GM13976 (cell line): ENCODE measurements around the gene OBP2A.
"Not testable (repeated sequence)": the region's sequence is repeated elsewhere in the genome, so short reads cannot be mapped to it uniquely, and the experiment has no call there.

Experiments used
- DNase-seq: peaks from one replicate; pipeline ENCODE4 v3.0.0; 2012; ENCODE audit warnings: low spot score
- in situ Hi-C: fragments of 300-500 bp; cut with MboI; formaldehyde crosslinking; loops from one replicate; pipeline ENCODE4 v1.12.0; 2022; ENCODE audit warnings: low sequenced_read_pairs, mixed read lengths, inconsistent platforms; ENCODE audit not compliant: unreplicated experiment
- TF ChIP-seq, protein P1 (sequence below): IDR thresholded peaks from 2 replicates; pipeline ENCODE4 v1.5.1; 2012; ENCODE audit warnings: borderline replicate concordance, mild to moderate bottlenecking; ENCODE audit not compliant: insufficient read depth; ENCODE audit errors: extremely low read depth, missing control alignments, control extremely low read depth

Gene OBP2A

DNA sequence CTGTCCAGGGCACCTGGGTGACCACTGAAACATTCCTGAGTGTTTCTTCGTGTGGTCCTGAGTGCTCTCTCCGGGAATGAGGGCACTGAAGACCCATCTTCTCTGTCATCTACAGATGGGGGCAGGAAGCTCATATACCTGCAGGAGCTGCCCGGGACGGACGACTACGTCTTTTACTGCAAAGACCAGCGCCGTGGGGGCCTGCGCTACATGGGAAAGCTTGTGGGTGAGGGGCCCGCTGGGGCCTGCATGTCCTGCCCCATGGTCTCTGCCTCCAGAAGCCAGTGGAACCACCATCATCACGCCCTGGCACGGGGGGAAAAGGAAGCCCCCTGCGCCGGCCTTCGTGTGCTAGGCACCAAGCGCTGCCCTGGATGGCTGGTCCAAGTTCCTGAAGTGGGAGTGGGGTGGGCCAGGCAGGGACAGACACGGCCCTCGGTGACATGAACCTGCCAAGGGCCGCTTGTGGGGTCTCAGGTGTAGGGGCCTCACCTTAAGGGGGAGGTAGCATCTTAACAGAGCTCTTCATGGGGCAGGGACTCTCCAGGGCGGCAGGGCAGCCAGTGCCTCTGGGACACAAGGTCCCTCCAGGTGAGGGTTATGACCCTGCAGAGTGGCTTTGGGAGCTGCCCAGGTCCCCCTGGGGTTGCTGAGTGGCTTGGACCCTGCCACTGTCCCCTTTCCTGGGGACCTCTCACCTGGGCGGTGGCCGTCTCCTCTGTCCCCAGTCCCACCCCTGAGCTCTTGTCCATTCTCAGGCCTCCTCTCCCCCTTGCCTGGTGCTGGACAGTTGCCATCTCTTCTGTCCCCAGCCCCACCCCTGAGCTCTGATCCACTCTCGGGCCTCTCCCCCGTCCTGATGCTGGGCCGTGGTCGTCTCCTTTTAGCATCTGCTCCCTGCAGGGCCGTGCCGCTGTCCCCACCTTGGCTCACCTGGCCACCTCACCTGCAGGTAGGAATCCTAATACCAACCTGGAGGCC, 2.1 kb downstream of the OBP2A start:
- DNase-seq: no peak
- in situ Hi-C loops: no loop called here
- TF ChIP-seq, protein P1, sequence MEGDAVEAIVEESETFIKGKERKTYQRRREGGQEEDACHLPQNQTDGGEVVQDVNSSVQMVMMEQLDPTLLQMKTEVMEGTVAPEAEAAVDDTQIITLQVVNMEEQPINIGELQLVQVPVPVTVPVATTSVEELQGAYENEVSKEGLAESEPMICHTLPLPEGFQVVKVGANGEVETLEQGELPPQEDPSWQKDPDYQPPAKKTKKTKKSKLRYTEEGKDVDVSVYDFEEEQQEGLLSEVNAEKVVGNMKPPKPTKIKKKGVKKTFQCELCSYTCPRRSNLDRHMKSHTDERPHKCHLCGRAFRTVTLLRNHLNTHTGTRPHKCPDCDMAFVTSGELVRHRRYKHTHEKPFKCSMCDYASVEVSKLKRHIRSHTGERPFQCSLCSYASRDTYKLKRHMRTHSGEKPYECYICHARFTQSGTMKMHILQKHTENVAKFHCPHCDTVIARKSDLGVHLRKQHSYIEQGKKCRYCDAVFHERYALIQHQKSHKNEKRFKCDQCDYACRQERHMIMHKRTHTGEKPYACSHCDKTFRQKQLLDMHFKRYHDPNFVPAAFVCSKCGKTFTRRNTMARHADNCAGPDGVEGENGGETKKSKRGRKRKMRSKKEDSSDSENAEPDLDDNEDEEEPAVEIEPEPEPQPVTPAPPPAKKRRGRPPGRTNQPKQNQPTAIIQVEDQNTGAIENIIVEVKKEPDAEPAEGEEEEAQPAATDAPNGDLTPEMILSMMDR: no peak

DNA sequence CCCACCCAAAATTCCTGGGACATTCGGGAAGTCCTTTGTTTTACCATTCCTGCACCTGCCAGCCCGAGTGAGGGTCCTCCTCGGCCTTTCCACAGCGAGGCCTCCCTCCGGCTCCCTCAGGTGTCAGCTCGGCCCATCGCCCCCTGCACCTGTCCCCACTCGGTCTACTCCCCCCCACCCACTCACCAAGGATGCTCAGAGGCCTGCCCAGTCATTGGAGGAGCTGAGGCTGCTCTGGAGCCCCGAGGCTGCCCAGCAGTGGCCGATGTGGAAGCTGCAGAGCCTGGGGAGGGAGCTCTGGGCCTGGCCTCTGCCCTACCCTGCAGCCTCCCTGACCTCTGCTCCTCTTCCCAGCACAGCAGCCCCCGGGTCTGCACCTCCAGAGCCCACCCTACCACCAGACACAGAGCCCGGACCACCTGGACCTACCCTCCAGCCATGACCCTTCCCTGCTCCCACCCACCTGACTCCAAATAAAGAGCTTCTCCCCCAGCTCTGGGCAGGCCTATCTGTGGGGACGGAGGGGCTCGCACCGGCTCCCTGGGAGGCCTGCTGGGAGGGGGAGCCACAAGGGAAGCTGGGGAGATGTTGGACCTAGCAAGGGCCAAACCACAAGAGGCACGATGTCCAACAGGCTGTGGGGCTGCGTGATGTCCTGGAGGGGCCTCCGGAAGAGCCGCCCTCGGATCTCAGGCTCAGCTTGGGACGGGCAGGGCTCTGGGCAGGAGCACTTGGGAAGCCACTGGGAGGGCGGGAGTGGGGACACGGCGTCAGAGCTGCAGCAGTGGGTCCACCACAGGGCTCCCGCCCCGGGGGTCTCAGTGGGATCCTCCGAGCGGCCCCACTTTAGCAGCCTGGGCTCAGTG, 3.8 kb downstream of the OBP2A start:
- in situ Hi-C loops, DNase-seq: not testable (repeated sequence)

DNA sequence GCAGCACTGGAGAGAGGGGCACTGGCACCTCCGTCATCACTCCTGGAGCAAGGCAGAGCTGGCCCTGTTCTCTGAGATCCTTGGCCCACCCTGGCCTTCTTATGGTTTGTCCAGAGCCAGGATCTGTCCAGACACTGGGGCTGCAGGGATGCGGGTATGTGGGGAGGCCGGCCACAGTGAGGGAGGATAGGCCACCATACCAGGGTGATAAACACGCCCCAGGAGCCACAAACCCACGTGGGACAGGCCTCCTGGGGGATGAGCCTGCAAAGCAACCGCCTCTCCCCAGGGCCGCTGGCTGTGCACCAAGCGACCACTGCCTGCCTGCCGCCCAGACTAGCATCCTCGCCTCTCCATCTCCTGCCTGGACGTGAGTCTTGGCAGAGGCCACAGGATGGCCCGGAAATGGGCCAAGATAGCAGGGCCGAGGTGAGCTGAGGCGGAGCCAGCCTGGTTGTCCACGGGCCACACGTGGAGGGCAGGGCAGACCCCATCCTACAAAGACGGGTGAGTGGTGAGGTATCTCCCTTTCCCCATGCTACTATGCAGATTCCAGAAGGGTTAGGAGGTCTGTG, 4.5 kb downstream of the OBP2A start:
- TF ChIP-seq, protein P1: no peak
- in situ Hi-C loops: no loop called here
- DNase-seq: no peak

DNA sequence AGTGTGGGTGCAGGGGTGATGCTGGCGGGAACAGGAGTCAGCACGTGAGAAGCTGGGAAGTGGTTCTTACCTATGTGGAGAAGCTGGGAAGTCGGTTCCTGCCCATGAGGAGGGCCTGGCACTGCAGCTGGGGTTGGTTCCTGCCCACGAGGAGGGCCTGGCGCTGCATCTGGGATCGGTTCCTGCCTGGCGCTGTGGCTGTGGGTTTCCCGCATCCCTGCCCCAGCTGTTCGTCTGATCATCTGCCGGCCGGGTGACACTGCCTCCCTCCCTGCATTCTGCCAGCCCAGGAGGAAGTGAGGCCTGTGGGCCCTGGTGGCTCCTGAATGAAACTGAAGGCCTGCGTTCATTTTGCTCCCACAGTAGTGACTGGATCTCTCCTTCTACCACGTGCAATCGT, 5.1 kb downstream of the OBP2A start:
- DNase-seq: no peak
- in situ Hi-C loops: no loop called here
- TF ChIP-seq, protein P1: no peak

DNA sequence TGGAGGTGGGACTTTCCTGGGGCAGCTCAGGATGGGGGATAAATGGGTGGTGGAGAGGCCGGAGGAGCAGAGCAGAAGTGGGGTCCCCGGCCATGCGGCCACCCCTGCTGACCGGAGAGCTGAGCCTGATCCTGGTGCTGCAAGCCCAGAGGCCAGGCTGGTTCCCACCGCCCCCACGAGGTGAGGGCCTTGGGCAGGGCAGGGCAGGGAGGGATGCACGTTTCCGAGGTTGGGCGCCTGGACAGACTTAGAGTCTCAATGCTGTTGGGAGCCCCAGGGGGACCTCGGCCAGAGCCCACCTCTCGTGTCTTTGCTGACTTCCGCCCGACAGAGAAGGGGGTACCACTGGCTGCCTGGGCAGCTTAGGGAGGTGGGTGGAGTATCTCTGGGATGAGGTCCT, 5.5 kb downstream of the OBP2A start:
- no peak for DNase-seq
- TF ChIP-seq, protein P1: no peak
- in situ Hi-C loops: no loop called here

DNA sequence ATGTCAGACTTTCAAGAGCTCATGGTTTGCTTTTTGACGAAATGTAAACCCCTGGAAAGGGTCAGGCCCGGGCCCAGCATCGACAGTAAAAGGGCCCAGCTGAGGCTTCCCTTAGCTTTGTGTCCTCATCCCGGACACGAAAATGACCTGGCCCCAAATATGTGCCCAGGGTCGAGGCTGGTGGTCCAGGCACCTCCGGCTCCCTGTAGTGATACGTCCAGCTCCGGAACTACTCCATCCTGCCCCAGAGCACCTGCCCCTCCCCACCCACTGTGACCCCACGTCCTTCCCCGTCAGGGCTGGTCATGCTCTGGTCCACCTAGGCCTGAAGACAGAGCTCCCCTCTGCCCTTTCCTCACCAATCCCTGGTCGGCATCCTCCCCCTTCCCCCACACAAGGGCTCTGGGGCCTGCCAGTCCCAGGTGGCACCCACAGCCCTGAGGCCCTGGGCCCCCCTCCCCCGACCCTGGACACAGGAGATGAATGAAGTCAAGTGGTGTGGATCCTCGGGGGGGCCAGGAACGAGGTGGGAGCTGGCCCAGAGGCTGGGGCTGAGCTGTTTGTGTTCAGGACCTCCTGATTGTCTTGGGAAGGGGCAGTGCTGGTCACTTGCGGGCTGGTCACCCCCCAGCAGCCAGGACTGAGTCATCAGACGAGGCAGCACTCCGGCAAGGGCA, 6.2 kb downstream of the OBP2A start:
- TF ChIP-seq, protein P1: no peak
- in situ Hi-C loops: no loop called here
- no peak for DNase-seq
